Activated B cell treated with CpG ODN at 0.5 μM for 24 hours (primary cell): ENCODE measurements around the gene TTLL12. TPM values are rescaled to one million over a fixed set of nuclear protein-coding genes. Genes with fewer than 3 reads are reported as not detected.

Experiments used
- ATAC-seq: fragments of 200-7000 bp; cut with Tn5 transposase; one replicate; pipeline ENCODE4 v1.10.0; 2021; ENCODE audit warnings: low read depth, mild to moderate bottlenecking, moderate library complexity
- CTCF ChIA-PET: fragments of 350-600 bp; sonication (Branson Sonifier 250); formaldehyde crosslinking; loops from one replicate; lab custom pipeline; 2021; ENCODE audit warnings: antibody characterized with exemption; lab: Charles Lee
- POLR2A ChIA-PET: fragments of 350-600 bp; sonication (Branson Sonifier 250); formaldehyde crosslinking; loops from one replicate; lab custom pipeline; 2021; ENCODE audit warnings: antibody characterized with exemption; lab: Charles Lee
- DNase-seq: peaks from one replicate; pipeline ENCODE4 v3.0.0; 2022
- H3K27ac Mint-ChIP-seq: one replicate; pipeline ENCODE4 v1.8.0; 2020; ENCODE audit warnings: mixed read lengths
- H3K27me3 Mint-ChIP-seq: one replicate; pipeline ENCODE4 v1.8.0; 2021; ENCODE audit warnings: mixed read lengths
- H3K36me3 Mint-ChIP-seq: one replicate; pipeline ENCODE4 v1.8.0; 2021; ENCODE audit warnings: low read depth, mixed read lengths
- H3K4me1 Mint-ChIP-seq: one replicate; pipeline ENCODE4 v1.8.0; 2021; ENCODE audit warnings: mixed read lengths
- H3K4me3 Mint-ChIP-seq: one replicate; pipeline ENCODE4 v1.8.0; 2020; ENCODE audit warnings: mild to moderate bottlenecking, mixed read lengths
- H3K9me3 Mint-ChIP-seq: one replicate; pipeline ENCODE4 v1.8.0; 2020; ENCODE audit warnings: mixed read lengths
- intact Hi-C: fragments of 100-400 bp; cut with micrococcal nuclease; formaldehyde crosslinking; loops from one replicate; pipeline ENCODE4 v1.15.1; 2024
- total RNA-seq: library from RNA; stranded (reverse); gene quantifications from 2 replicates; pipeline ENCODE4 v1.2.3, GENCODE V29; 2022
- TF ChIP-seq, protein P1 (sequence below): fragments of 200-600 bp; IDR thresholded peaks from one replicate; pipeline ENCODE4 v1.8.0; 2022; ENCODE audit warnings: antibody characterized with exemption, mild to moderate bottlenecking

Gene TTLL12
- total RNA-seq, 1 donor from 2014 or later = 31.5 TPM

DNA sequence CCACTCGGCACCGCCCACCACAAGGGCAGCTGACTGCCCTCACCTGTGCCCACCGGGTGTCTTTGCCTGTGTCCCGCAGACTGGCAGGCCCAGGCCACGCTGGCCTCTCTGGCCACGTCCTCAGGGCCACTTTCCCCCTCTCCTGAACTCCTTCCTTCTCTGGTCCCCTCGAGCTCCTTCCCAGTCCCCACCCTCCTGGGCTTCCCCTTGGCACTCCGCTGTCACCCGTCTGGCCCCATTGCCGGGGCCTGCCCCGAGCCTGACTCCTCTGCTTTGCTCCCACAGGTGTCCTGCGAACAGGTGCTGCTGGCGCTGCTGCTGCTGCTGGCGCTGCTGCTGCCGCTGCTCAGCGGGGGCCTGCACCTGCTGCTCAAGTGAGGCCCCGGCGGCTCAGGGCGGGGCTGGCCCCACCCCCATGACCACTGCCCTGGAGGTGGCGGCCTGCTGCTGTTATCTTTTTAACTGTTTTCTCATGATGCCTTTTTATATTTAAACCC, 58.0 kb downstream of the TTLL12 start:
- Mint-ChIP-seq H3K27me3 (peaks cover 5% of the 10 kb centered on the region), H3K36me3 (peaks cover 28% of the 10 kb centered on the region), H3K27ac (no peak overlapping the region), H3K9me3 (no peaks in the 10 kb centered on the region), H3K4me3 (no peak overlapping the region), H3K4me1 (peaks cover 18% of the 10 kb centered on the region)
- TF ChIP-seq, protein P1, sequence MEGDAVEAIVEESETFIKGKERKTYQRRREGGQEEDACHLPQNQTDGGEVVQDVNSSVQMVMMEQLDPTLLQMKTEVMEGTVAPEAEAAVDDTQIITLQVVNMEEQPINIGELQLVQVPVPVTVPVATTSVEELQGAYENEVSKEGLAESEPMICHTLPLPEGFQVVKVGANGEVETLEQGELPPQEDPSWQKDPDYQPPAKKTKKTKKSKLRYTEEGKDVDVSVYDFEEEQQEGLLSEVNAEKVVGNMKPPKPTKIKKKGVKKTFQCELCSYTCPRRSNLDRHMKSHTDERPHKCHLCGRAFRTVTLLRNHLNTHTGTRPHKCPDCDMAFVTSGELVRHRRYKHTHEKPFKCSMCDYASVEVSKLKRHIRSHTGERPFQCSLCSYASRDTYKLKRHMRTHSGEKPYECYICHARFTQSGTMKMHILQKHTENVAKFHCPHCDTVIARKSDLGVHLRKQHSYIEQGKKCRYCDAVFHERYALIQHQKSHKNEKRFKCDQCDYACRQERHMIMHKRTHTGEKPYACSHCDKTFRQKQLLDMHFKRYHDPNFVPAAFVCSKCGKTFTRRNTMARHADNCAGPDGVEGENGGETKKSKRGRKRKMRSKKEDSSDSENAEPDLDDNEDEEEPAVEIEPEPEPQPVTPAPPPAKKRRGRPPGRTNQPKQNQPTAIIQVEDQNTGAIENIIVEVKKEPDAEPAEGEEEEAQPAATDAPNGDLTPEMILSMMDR = no peak
- no peak for DNase-seq
- ChIA-PET POLR2A (no interaction called here), CTCF (no interaction called here)
- peak; percentile 49 for ATAC-seq
- intact Hi-C loops = no loop called here

GRCh38 chr22:43128116-43128515, 58.8 kb downstream of the TTLL12 start:
- Mint-ChIP-seq H3K4me1 (peaks cover 18% of the 10 kb centered on the region), H3K27me3 (peaks cover 8% of the 10 kb centered on the region), H3K9me3 (no peaks in the 10 kb centered on the region), H3K36me3 (peaks cover 20% of the 10 kb centered on the region), H3K4me3 (no peak overlapping the region), H3K27ac (no peak overlapping the region)
- POLR2A ChIA-PET = no interaction called here
- ATAC-seq = no peak
- no peak for DNase-seq
- CTCF ChIA-PET = no interaction called here
- TF ChIP-seq, protein P1 = no peak
- intact Hi-C loops = no loop called here

- TF ChIP-seq, protein P1 = no peak
- Mint-ChIP-seq H3K4me1 (peaks cover 26% of the 10 kb centered on the region), H3K9me3 (no peaks in the 10 kb centered on the region), H3K36me3 (peaks cover 13% of the 10 kb centered on the region), H3K27ac (no peak overlapping the region), H3K27me3 (peaks cover 10% of the 10 kb centered on the region), H3K4me3 (no peak overlapping the region)
- no peak for ATAC-seq
- intact Hi-C loops = no loop called here
- ChIA-PET CTCF (no interaction called here), POLR2A (no interaction called here)
- no peak for DNase-seq
Observed at GRCh38 chr22:43127166-43127908, 59.6 kb downstream of the TTLL12 start.

DNA sequence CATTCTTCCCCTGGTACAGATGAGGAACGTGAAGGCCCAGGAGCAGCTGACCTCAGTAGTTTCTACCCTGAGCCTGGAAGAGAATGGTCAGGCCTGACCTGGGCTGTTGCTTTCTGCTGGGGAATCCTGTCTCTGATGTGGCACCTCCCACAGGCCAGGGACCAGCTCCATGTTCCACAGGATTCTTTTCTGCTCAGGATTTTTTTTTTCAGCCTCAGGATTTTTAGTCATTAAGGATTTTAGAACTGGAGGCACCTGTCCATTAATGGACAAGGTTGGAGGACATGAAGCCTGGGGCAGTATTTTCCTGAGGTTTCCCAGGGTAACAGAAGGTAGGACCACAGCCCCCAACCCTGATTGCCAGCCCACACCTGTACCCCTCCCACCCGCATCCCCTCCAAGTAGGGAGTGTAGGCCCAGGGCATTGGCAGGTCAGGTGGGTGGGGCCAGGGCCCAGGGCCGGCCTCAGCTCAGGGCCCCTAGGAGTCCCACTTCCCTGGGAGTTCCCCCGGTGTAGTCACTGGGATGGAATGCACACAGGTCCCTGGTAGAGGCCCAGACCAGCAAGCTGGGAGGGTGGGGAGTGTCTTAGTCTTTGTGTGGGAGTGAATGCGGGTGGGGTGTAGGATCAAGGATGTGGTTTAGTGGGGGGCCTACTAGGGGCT, 60.3 kb downstream of the TTLL12 start:
- POLR2A ChIA-PET = no interaction called here
- Mint-ChIP-seq H3K36me3 (peaks cover 6% of the 10 kb centered on the region), H3K27ac (no peak overlapping the region), H3K4me1 (peaks cover 33% of the 10 kb centered on the region), H3K9me3 (no peaks in the 10 kb centered on the region), H3K27me3 (peaks cover 10% of the 10 kb centered on the region), H3K4me3 (no peak overlapping the region)
- no peak for DNase-seq
- ATAC-seq = no peak
- intact Hi-C loops = no loop called here
- TF ChIP-seq, protein P1 = no peak
- CTCF ChIA-PET = no interaction called here

GRCh38 chr22:43118953-43119458, 67.9 kb downstream of the TTLL12 start:
- ATAC-seq (peak; percentile 69), DNase-seq (no peak)
- TF ChIP-seq, protein P1 = no peak
- peaks cover 71% of the 10 kb centered on the region for H3K4me1 Mint-ChIP-seq
- POLR2A ChIA-PET = interaction anchor here (0.7 kb wide), 1 partner anchor 103 kb away, joined by 3 read pairs; no protein-coding TSS in a partner anchor
- no peaks in the 10 kb centered on the region for H3K36me3 Mint-ChIP-seq
- CTCF ChIA-PET = no interaction called here
- intact Hi-C loops = loop anchor here (1.0 to 10.0 kb wide), 3 partner anchors 9 to 454 kb away; partner anchors contain the start of gene BIK
- peak overlapping the region; percentile 41 for H3K27ac Mint-ChIP-seq
- peaks cover 19% of the 10 kb centered on the region for H3K27me3 Mint-ChIP-seq
- H3K4me3 Mint-ChIP-seq = peak overlapping the region; percentile 52
- H3K9me3 Mint-ChIP-seq = no peaks in the 10 kb centered on the region
